NCI-H226 (cell line): ENCODE measurements around the gene TLX3.
"Not testable (repeated sequence)": the region's sequence is repeated elsewhere in the genome, so short reads cannot be mapped to it uniquely, and the experiment has no call there.

Source experiments
- DNase-seq: peaks from one replicate; pipeline ENCODE4 v3.0.0-alpha.2; 2015

Gene TLX3

DNA sequence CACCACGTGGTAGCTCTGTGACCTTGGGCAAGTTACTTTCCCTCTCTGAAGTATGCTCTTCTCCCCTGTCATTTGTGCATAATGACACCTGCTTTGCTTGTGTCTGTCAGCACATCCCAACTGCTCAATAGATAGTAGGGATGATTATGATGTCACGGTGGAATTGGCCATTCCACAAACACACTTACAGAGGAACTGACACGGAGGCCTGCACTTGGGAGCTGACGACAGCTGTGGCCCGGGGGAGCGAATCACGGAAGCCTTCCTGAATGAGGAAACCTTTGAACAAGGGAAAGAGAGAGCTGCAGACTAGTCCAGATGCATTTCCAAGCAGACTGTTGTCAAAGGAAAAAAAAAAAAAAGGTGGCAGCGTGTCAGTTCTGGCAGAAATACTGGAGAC is 21.0 kb downstream of the TLX3 start:
- DNase-seq = no peak

DNA sequence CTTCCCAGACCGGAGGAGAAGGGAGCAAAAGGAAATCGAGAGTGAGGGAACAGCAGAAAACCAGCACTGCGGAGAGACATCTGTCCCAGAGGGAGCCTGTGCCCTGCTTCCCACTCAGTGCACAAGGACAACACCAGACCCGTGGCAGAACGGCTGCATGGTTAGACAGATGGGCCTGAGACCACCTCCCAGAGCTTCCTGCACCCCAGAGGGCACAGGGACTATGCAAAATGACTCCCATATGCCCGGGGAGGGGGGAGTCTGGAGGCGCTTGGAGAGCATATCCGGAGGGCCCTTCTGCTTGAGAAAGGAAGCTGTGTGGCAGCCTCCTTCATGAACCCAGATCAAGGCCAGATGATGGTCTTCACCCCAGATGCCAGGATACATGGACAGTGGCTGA is 26.6 kb downstream of the TLX3 start:
- DNase-seq = no peak

DNA sequence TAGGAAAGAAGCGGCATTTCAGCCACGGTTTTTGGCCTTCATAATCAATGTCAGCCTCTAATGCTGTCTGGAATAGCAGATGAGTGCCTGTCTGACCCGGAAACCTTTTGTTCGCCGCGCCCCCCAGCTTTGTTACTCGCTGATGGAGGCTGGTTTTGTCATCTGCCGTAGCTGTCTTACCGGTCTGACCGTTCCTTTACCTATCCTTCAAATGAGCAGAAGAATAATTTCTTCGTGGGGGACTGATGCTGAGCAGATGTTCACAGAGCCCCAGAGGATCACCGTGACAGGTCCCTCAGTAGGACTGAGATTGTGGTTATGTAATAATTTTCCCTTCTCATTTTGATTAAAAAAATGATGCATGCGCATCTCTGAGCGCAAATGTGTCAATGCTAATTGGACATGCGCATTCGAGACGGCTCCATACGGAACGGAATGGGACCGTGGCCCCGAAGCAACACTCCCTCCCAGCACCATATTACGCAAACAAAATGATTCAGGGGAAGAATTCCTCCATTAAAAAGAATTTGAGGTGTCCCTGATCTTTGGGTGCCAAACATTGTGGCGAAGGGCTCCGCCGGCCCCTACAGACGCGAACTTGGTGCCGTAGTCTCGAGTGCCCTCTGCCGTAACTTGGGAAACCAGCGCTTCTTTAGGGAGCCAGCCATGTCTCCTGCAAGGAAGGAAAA is 27.6 kb downstream of the TLX3 start:
- peak; percentile 28 for DNase-seq

DNA sequence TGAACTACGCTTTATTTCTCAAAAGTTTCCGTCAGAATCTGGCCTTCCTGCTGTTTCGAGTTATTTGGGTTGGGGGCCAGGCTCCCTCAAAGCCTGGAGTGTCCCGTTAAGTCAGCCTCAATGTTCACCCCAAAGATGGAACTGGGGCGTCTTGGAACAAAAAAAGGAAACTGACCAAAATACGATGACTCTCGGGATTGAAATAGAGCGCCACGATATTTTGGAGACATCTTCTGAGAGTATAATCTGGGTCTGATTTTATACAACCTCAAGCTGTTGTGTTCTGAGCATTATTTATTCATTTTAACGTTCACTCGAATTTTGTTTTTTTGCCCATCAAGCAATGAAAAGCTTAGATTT is 28.1 kb downstream of the TLX3 start:
- no peak for DNase-seq

DNA sequence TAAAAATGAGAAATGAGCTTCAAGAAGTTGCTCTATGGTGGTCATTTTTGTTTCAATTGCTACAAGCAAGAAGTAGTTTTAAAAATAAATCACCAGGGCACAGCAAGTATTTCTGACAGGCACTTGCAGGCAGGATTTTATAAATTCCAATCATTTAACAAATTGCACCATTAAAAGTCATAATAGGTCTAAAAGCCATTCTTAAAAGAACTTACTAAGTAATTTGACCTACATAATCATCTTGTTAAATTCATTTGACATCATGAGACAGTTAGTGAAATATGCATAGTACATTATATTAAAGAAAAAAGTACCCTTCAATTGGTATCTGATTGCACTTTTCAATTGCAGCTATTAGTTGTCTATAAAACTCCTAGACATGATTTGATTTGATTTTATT is 31.0 kb downstream of the TLX3 start:
- DNase-seq = no peak

DNA sequence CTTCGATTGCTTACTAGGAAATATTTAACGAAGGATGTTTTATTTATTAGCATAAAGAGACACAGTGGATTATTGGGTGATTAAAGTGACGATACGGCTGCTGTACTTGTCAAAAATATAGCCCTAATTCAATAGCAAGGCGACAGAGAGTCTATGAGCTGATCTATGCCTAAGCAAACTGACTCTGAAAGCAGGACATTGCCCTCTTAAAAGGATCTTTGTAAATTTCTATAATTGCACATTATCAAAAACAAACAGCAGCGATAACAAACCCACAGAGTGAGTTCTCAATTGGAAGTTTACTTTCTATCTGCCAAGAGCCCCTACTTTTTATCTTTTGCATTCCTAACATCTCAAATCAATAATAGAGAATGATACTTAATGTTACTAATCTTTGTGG is 31.4 kb downstream of the TLX3 start:
- DNase-seq = no peak

DNA sequence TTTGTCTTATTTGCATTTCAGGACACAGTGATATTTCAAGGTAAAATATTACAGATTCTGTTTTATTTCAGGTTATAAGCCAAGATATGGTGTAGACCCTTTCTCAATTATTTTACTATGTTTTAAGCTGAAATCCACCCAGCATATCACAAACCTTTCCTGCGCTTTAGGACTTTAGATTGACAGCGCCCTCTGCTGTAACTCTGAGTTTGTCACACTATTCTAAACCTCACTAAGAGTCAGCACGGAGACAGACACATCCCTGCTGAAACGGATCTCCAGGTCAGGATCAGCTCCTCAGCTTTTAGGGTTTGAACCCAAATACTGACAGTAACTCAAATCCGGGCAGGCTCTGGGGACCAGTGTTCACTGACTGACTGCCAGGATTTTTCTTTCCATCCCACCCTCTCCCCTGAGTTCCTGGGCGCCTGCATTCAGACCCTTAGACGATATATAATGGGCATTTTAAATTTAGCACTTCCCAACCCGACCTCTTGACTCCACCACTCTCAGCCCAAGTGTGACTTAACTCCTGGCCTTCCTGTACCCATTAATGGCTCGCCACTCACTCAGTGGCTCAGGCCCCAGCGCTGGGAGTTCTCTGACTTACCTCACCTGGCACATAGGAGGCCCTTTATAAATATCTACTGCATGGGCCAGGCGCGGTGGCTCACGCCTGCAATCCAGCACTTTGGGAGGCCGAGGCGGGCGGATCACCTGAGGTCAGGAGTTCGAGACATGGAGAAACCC is 33.5 kb downstream of the TLX3 start:
- peak; percentile 28 for DNase-seq

DNA sequence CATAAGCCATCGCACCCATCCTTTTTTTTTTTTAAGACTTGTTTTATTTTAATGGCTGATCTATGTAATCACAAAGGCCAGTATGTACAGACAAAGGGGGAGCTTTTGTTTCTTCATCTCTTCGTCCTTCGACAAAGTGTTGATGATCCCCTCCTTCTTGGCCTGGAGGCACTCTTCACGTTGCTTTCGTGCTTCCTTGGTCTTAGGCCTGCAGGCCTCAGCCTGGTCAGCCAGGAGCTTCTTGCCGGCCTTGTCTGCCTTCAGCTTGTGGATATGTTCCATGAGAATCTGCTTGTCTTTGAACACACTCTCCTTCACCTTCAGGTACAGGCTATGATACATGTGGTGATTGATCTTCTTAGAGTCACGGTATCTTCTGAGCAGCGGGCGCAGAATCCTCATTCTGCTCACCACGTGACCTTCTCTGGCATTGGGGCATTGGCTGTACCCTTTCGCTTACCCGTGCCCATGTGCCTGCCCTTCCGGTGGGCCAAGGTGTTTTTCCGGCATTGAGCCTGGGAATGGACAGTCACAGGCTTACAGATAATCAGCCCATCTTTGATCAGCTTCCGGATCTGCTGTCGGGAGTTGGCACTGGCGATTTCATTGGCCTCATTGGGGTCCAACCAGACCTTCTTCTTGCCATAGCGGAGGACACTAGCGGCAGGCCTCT is 36.0 kb downstream of the TLX3 start:
- no peak for DNase-seq

DNA sequence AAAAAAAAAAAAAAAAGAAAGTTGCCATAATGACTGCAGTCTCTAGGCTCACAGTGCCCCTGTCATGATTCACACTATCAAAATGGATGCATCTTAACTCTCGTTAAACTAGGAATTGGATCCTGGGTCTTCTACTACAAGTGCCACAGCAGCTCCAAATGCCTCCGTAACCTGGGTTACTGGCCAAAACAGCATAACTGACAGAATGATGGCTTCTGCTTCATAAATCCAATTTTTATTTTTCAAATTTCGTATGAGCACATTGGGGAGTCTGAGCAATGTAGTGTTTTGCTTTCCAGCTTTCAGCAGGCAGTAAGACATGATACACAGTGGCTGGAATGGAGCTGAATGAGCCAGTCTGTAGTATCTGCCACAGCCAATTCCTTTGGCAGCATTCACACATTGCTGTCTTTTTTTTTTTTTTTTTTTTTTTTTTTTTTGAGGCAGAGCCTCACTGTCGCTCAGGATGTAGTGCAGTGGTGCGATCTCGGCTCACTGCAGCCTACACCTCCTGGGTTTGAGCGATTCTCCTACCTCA is 42.6 kb downstream of the TLX3 start:
- DNase-seq = no peak

DNA sequence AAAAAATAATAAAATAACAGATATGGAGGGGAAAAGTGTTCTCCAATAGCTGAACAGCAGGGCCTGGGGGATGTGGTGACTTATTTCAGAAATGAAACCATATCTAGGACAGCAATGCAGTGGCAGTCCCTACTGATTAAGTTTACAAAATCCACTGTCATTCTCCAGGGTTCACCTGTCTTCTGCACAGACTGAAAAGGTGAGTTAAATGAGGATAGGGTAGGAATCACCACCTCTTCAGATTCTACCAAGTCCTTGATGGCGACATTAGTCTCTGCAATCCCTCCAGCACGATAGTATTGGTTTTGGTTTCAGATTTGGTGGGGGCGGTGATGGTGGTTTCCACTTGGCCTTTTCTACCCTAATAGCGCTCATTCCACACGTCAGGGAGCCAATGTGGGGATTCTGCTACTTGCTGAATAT is 46.3 kb downstream of the TLX3 start:
- DNase-seq = no peak

DNA sequence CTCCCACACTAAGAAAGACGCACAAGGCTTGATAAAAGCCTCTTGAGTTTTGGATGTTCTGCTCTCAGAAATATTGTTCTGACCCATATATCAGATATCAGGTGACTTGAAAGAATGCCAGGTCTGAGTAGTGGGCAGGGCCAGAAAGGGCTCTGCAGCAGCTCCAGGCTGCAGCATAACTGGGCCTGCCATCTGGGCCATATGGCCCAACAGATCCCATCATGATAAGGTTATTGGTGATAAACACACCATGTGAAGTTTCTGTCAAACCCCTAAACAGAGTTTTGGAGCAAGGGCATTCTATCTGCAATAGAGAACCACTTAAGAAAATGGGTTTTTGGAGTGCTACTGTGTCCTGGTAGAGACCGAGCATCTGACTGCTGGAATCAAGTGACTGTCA is 48.8 kb downstream of the TLX3 start:
- no peak for DNase-seq

DNA sequence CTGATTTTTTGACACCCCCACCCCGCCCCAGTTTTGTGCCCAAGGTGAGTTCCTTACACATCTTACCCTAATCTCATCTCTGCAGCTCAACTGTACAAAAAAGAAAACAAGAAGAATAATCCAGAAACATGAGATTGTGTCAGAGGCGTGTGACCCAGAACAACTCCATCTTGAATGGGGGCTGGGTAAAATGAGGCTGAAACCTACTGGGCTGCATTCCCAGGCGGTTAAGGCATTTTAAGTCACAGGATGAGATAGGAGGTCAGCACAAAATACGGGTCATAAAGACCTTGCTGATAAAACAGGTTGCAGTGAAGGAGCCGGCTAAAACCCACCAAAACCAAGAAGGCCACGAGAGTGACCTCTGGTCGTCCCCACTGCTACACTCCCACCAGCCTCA is 52.1 kb downstream of the TLX3 start:
- not testable (repeated sequence) for DNase-seq
